ENCODE results near the gene PML.
A peak's percentile ranks its signal among the peaks of the same experiment; 100 is the strongest.
"Not testable (repeated sequence)": the region's sequence is repeated elsewhere in the genome, so short reads cannot be mapped to it uniquely, and the experiment has no call there.

The PML gene

DNA sequence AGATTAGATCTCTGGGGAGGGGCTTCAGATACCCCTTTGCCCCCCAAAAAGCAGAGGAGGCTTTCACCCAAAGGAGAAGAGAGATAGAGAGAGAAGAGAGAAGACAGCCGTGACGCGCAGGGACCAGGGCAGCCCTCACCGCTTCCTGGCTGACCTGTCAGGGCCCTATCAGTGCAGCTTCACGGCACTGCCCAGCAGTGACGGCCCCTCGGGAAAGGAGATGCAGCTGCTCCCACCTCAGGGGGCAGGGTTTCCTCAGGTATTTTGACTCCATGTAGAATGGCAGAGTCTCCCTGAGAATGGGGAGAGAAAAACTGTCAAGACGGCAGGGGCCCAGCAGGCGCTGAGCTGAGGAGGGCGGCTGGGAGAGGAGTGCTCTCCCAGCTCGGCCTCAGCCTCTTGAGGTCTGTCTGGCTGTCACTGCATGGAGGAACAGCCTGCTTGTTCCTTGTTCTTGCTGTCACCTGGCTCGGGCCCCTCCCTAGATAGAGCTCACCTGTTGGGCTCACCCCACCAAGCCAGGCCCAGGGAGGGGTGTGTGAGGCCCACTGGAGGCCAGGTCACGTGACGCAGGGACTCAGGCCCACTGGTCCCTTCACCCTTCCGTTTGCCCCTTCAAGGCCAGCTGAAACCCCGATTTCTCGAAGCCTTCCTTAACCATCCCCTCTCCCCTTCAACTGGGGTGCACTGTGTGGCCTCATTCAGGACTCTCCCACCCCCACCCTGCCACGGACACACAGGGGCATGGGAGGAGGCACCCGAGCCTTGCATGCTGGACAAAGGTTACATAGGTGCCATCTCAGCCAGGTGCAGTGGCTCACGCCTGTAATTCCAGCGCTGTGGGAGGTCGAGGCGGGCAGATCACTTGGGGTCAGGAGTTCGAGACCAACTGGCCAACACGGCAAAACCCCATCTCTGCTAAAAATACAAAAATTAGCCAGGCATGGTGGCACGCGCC lies 40.0 kb upstream of the PML start:
- H3K27me3 Mint-ChIP-seq = peaks cover 44% of the 10 kb centered on the region
- H3K27ac Mint-ChIP-seq = no peak overlapping the region
- ATAC-seq = no peak
- H3K4me3 Mint-ChIP-seq = no peak overlapping the region
- peaks cover 17% of the 10 kb centered on the region for H3K4me1 Mint-ChIP-seq
- no peaks in the 10 kb centered on the region for H3K36me3 Mint-ChIP-seq
- H3K9me3 Mint-ChIP-seq = no peaks in the 10 kb centered on the region

DNA sequence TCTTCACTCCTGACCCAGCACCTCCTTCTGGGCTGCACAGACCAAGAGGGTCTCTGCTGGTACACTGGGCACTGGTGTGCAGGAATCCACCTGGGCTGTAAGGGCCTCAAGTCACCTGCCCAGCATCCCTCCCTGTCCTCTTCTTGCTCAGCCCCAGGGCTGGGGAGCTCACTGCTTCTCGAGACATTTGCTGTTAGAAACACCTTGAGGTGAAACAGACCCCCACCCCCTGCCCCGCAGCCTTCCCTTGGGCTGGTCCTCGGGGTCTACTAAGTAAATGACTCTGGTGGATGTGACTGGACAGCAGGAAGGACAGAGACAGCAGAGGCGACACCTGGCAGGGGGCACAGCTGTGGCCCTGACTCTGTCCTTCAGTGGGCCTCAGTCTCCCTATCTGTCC lies 39.2 kb upstream of the PML start:
- no peak for ATAC-seq

DNA sequence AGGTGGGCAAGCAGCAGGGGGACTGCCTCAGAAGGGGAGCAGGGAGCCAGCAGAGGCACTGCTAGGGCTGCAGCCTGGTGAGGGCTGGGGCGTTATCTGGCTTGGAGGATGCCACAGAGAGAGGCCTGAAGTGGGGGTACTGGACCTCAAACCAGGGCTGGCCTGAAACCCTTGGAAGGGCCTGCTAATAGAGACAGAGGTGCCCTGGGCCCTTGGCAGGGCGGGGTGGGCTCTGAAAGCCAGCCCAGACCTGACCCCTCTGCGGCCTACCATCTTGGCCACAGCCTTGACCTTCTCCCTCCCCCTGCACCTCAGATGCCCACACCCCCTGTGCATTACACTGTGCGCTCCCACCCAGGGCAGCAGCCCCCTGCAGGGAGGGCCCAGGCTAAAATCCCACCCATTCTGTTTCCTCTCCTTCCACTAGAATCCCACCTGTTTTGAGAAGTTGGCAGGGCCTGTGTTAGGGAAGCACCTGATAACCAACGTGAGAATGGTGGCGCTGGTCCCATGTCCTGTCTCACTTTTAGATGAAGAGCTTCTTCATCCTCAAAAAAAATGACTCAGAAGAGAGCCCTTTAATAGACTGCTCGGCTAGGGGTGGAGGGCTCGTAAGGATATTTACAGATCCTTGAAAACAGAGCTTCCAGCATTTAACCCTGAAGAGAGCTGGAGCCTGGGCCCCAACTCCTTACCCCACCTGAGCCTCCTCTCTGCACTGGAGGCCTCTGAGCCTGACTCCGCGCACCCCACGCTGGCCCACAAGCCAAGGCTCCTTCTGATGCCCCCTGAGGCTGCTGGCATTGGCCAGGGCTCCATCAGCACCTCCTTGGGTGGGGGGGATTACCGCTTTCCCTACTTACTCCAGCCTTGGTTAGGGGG lies 38.4 kb upstream of the PML start:
- ATAC-seq = peak; percentile 16
- no peak overlapping the region for H3K4me3 Mint-ChIP-seq
- H3K27ac Mint-ChIP-seq = no peak overlapping the region
- H3K27me3 Mint-ChIP-seq = peaks cover 44% of the 10 kb centered on the region
- H3K4me1 Mint-ChIP-seq = peaks cover 15% of the 10 kb centered on the region
- no peaks in the 10 kb centered on the region for H3K9me3 Mint-ChIP-seq
- H3K36me3 Mint-ChIP-seq = no peaks in the 10 kb centered on the region

More for the DNA sequence above, 39.2 kb upstream of the PML start:
- Mint-ChIP-seq H3K4me3 (no peak overlapping the region), H3K27ac (no peak overlapping the region), H3K27me3 (peaks cover 44% of the 10 kb centered on the region), H3K36me3 (no peaks in the 10 kb centered on the region), H3K9me3 (no peaks in the 10 kb centered on the region), H3K4me1 (peaks cover 22% of the 10 kb centered on the region)

DNA sequence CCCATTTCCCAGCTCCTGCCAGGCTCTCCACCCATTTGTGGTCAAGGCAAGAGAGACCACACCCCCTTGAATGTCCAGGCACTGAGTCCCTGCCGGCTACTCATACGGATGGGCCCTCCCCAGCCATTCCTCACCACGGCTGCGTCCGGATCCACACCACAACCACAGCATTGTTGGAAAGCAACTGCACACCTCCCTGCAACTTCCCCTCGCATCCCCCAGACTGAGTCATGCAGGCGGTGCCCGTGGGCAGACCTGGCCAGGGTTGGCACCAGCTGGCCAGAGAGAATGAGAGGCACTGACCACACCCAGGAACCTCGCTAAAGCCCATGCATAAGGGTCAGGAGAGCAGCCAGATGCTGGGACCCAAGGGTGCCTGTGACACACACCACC lies 37.8 kb upstream of the PML start:
- H3K27me3 Mint-ChIP-seq = peaks cover 44% of the 10 kb centered on the region
- no peak overlapping the region for H3K27ac Mint-ChIP-seq
- no peaks in the 10 kb centered on the region for H3K9me3 Mint-ChIP-seq

DNA sequence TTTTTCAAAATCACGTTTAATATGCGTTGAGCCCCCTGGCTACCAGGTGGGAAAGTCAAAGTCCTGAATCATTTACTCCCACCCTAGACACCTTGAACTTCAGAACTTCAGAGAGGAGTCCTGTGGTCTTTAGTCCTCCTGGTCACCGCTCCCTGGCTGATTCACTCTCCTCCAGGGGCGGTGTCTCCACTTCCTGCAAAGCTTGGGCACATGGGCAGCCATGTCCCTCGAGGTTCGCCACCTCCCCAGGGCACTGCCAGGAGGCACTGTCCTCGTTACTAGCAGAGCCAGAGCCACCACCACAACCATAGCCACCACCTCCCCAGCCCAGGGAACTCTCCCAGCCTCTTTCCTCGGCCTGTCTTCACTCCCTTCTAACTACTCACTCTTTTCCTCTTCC lies 37.2 kb upstream of the PML start:
- no peak overlapping the region for H3K4me3 Mint-ChIP-seq

More for the DNA sequence above, 37.8 kb upstream of the PML start:
- Mint-ChIP-seq H3K36me3 (no peaks in the 10 kb centered on the region), H3K4me1 (peaks cover 11% of the 10 kb centered on the region), H3K4me3 (no peak overlapping the region)
- no peak for ATAC-seq

DNA sequence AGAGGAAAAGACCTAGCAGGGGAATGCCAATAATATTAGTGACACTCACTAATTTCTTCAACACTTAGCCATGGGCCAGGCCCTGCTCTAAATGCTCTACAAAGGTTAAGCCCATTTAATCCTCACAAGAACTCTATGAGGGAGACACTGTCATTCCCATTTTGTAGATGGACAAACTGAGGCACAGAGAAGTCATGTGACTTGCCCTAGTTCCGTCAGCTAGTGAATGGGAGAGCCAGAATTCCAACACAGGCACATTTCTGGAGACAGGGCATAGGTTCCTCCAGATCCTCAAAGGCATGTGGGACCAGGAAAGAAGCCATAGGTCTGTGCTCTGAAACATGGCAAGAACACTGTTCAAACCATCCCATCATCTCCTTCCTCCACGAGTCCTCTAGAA lies 36.7 kb upstream of the PML start:
- Mint-ChIP-seq H3K4me1 (peaks cover 11% of the 10 kb centered on the region), H3K36me3 (no peaks in the 10 kb centered on the region), H3K27me3 (peaks cover 44% of the 10 kb centered on the region), H3K4me3 (no peak overlapping the region), H3K9me3 (no peaks in the 10 kb centered on the region), H3K27ac (no peak overlapping the region)
- ATAC-seq = no peak

More for the DNA sequence above, 37.2 kb upstream of the PML start:
- no peaks in the 10 kb centered on the region for H3K9me3 Mint-ChIP-seq
- ATAC-seq = no peak
- peaks cover 44% of the 10 kb centered on the region for H3K27me3 Mint-ChIP-seq
- H3K4me1 Mint-ChIP-seq = peaks cover 11% of the 10 kb centered on the region
- H3K27ac Mint-ChIP-seq = no peak overlapping the region
- no peaks in the 10 kb centered on the region for H3K36me3 Mint-ChIP-seq

DNA sequence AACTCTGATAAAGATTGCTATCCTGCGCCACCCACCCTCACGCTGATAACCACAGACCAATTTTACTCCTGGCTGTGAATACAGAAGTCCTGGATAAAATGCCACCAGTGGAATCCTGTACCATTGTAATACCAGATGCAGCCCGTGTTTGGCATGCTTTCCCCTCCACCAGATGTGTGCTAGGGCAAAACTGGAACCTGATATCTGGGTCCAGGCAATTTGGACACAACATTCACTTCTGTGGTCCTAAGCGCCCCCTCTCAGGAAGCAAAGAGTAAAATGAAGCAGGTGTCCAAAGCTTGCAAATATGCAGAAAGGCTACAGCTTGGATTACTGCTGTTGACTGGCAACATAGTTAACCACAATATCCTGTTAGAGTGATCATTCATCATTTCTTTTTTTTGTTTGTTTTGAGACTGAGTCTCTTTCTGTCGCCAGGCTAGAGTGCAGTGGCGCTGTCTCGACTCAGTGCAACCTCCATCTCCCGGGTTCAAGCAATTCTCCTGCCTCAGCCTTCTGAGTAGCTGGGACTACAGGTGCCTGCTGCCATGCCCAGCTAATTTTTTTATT lies 35.4 kb upstream of the PML start:
- Mint-ChIP-seq H3K27me3 (peaks cover 36% of the 10 kb centered on the region), H3K9me3 (no peaks in the 10 kb centered on the region), H3K27ac (peak overlapping the region; percentile 53), H3K36me3 (no peaks in the 10 kb centered on the region), H3K4me1 (peaks cover 11% of the 10 kb centered on the region), H3K4me3 (no peak overlapping the region)
- peak; percentile 41 for ATAC-seq

DNA sequence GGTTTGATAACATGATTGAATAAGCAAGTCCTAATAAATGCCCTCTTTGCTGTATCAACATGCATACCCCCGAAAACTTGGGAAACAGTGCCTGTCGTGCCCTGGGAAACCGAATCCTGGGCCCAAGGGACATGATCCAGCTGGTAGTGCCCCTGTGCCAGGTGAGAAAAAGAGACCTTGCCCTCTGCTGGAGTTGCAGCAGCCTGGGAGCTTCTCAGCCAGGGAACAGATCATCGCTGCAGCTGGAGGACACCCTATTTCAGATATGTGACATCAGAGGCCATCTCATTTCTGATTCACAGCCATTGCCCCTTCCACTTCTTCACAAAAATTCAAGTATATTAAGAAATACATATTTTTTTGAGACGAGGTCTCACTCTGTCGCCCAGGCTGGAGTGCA lies 34.7 kb upstream of the PML start:
- no peak overlapping the region for H3K4me3 Mint-ChIP-seq
- H3K27ac Mint-ChIP-seq = peak overlapping the region; percentile 53
- H3K27me3 Mint-ChIP-seq = peaks cover 30% of the 10 kb centered on the region

DNA sequence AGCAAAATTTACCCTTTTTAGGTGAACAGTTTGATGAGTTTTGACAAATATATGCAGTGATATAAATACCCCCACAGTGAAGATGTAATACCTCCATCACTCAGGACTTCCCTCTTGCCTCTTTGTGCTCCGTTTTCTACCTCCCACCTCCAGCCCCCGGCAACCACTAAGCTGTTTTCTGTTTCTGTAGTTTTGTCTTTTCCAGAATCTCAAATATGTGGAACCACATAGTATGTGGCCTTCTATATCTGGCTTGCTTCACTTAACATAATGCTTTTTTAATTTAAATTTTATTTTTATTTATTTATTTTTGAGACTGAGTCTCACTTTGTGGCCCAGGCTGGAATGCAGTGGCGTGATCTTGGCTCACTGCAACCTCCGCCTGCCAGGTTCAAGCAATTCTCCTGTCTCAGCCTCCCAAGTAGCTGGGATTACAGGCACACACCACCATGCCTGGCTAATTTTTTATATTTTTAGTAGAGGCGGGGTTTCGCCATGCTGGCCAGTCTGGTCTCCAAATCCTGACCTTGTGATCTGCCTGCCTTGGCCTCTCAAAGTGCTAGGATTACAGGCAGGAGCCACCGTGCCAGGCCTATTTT lies 33.9 kb upstream of the PML start:
- Mint-ChIP-seq H3K27me3 (peaks cover 24% of the 10 kb centered on the region), H3K4me1 (peaks cover 22% of the 10 kb centered on the region)
- H3K4me3 Mint-ChIP-seq, H3K27ac Mint-ChIP-seq, H3K36me3 Mint-ChIP-seq, ATAC-seq, H3K9me3 Mint-ChIP-seq: not testable (repeated sequence)

More for the DNA sequence above, 34.7 kb upstream of the PML start:
- peaks cover 15% of the 10 kb centered on the region for H3K4me1 Mint-ChIP-seq
- no peak for ATAC-seq
- H3K36me3 Mint-ChIP-seq = no peaks in the 10 kb centered on the region
- no peaks in the 10 kb centered on the region for H3K9me3 Mint-ChIP-seq

DNA sequence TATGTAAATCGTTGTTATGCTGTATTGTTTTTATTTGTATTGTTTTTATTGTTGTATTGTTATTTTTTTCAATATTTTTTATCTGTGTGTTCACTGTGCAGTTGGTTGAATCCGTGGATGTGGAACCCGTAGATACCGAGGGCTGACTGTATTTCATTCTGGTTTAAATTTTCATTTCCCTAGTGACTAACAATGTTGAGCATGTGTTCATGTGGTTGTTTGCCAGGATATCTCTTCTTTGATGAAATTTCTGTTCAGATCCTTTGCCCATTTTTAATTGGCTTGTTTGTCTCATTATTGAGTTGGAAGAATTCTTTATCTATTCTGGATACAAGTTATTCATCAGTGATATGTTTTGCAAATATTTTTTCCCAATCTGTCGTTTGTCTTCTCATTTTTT lies 32.1 kb upstream of the PML start:
- peaks cover 35% of the 10 kb centered on the region for H3K4me1 Mint-ChIP-seq
- no peaks in the 10 kb centered on the region for H3K36me3 Mint-ChIP-seq
- H3K27me3 Mint-ChIP-seq = peaks cover 5% of the 10 kb centered on the region
- H3K4me3 Mint-ChIP-seq = no peak overlapping the region
- no peaks in the 10 kb centered on the region for H3K9me3 Mint-ChIP-seq
- no peak for ATAC-seq
- H3K27ac Mint-ChIP-seq = no peak overlapping the region

DNA sequence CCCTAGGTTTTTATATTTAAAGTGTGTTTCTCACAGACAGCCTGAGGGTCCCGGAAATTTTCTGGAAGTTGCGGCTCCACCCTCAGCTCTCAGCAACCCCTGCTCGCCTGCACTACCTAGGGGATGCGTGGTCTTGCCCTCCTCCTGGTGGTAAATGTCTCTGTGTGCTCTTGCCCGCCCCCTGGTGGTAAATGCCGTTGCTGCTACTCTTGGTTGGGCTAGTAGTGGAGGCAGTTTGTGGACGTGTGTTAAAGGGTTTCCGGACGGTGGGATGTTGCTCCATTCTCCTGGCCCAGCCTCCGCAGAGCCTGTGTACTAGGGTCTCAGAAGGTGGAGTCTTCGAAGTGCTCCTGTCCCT lies 29.8 kb upstream of the PML start:
- Mint-ChIP-seq H3K27me3 (no peaks in the 10 kb centered on the region), H3K36me3 (no peaks in the 10 kb centered on the region), H3K4me3 (peak overlapping the region; percentile 68), H3K27ac (peak overlapping the region; percentile 65), H3K4me1 (peaks cover 27% of the 10 kb centered on the region), H3K9me3 (no peaks in the 10 kb centered on the region)
- peak; percentile 85 for ATAC-seq

DNA sequence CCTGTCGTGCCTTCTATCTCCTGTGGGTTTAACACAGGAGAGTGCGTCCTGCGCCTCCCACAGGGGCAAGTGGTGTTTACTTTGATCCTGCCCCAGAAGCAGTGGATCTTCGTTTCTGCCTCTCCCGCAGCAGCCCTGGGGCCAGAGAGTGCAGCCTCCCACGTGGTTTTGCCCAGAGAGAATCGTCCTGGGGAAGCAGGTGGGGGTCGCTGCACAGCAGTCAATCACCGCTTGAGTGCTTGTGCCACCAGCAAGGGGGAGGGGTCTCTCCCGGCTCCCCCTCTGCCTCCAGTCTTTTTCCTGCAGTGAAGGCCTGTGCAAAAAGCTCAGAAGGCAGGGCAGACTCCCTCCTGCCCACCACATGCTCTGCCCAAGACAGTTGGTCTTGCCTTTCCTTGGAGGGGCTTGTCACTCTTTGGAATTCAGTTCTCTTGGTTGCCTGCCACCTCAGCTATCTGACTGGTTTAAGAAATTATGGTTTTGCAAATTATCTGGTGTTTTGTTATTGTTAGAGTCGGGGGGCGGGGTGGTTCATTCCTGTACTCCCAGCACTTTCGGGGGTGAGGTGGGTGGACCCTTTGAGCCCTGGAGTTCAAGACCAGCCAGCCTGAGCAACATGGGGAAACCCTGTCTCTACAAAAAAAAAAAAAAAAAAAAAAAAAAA lies 29.3 kb upstream of the PML start:
- peaks cover 24% of the 10 kb centered on the region for H3K4me1 Mint-ChIP-seq
- H3K27ac Mint-ChIP-seq = peak overlapping the region; percentile 65
- no peaks in the 10 kb centered on the region for H3K9me3 Mint-ChIP-seq
- no peaks in the 10 kb centered on the region for H3K27me3 Mint-ChIP-seq
- ATAC-seq = peak; percentile 73
- no peaks in the 10 kb centered on the region for H3K36me3 Mint-ChIP-seq
- H3K4me3 Mint-ChIP-seq = peak overlapping the region; percentile 68

DNA sequence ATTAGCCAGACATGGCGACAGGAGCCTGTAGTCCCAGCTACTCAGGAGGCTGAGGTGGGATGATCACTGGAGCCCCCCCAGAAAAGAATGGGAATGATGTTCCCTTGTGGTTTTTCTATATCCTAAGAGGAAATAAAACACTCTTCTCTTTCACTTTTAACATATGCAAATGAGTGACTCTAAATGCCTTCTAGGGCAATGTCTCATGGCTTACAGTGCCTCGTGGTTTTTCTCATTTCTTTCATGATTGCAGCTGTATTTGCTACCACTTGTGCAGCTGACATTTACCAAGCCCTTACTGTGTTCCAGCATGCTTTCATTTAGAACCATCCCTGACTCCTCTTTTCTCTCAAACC lies 28.8 kb upstream of the PML start:
- peak overlapping the region; percentile 3 for H3K4me3 Mint-ChIP-seq
- peak overlapping the region; percentile 65 for H3K27ac Mint-ChIP-seq
- H3K27me3 Mint-ChIP-seq = no peaks in the 10 kb centered on the region
- no peaks in the 10 kb centered on the region for H3K36me3 Mint-ChIP-seq
- ATAC-seq = peak; percentile 85
- H3K9me3 Mint-ChIP-seq = no peaks in the 10 kb centered on the region
- peaks cover 24% of the 10 kb centered on the region for H3K4me1 Mint-ChIP-seq

DNA sequence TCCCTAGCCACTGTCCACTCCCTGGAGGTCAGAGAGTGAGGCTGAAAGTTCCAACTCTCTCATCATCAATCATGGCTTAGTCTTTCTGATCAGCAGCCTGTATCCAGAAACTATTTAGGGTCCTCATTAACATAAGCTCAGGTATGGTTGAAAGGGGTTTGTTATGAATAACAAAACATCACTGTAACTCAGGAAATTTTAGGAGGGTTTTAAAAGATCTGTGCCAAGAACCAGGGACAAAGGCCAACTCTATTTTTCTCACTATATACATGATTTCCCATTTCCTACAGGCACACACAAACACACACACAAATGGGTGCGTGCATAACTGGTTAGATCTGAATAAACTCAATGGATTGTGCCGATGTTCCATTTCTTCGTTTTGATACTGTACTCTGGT lies 26.1 kb upstream of the PML start:
- Mint-ChIP-seq H3K9me3 (no peaks in the 10 kb centered on the region), H3K36me3 (no peaks in the 10 kb centered on the region), H3K4me3 (no peak overlapping the region), H3K27me3 (no peaks in the 10 kb centered on the region), H3K27ac (no peak overlapping the region), H3K4me1 (peaks cover 34% of the 10 kb centered on the region)
- no peak for ATAC-seq
